ENCODE measurements around the gene SORL1. TPM values are rescaled to one million over a fixed set of nuclear protein-coding genes. Genes with fewer than 3 reads are reported as not detected.
A peak's percentile ranks its signal among the peaks of the same experiment; 100 is the strongest.

SORL1 gene
- total RNA-seq, 1 experiment from 2014 or later, result 68.3 TPM

DNA sequence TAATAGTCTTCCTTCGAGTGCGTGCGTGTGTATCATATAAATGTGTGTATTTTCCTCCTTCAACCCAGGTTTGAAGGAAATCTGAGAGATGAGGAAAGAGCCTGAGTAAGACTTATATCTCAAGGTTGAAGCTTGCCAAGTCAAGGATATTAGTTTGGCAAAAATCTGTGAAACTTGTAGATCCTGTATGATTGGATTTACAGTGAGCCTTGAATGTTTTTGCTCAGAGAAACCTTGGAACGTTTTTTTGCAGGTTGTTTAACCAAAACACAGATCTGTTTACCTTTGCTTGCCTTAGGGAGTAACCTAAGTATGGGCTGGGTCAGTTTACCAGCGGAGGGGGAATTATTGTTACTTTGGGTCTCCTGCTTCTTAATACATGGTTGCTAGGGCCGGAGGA, 36.5 kb downstream of the SORL1 start:
- no peak overlapping the region for H4K91ac ChIP-seq (ENCODE audit: insufficient read length, low read depth, low read length)
- no peak overlapping the region for H3K4me2 ChIP-seq (ENCODE audit: insufficient read depth, insufficient read length, low read length)
- no peak overlapping the region for H3K27ac ChIP-seq (ENCODE audit: insufficient read length, low read depth, low read length)
- H2BK15ac ChIP-seq (ENCODE audit: low read depth, low read length), result no peak overlapping the region
- no peak overlapping the region for H2AK5ac ChIP-seq (ENCODE audit: insufficient read length, low read length)
- no peaks in the 10 kb centered on the region for H3K79me2 ChIP-seq (ENCODE audit: insufficient read depth, low read length)
- H2BK120ac ChIP-seq (ENCODE audit: low read depth, low read length, poor library complexity, severe bottlenecking), result no peak overlapping the region
- no CpG with 5 or more reads among the region's 6 CpGs for WGBS (ENCODE audit: extremely low coverage, insufficient read length, low lambda C conversion rate)
- H3K23ac ChIP-seq (ENCODE audit: insufficient read length, low read depth, low read length), result no peak overlapping the region
- no peak overlapping the region for H3K4ac ChIP-seq (ENCODE audit: low read depth, low read length)
- H3K4me1 ChIP-seq (ENCODE audit: insufficient read depth, low read length), result no peaks in the 10 kb centered on the region
- no peak overlapping the region for H3T11ph ChIP-seq (ENCODE audit: low read length)
- no peak overlapping the region for H4K8ac ChIP-seq (replicated peaks; ENCODE audit: insufficient read length, low read depth, low read length)
- Mint-ChIP-seq H3K4me1 (peaks cover 6 to 10% of the 10 kb centered on the region in 2 experiments), H3K27ac (peak overlapping the region in 1 of 3 experiments; percentile 22; a peak in 1 of 7 replicates), H3K9me3 (no peaks in the 10 kb centered on the region), H3K36me3 (ENCODE audit: insufficient read depth in 1 of 3, low read depth in 3 of 3) (peaks cover 33 to 73% (median 67%) of the 10 kb centered on the region in 3 experiments; a peak in 6 of 7 replicates), H3K4me3 (no peak overlapping the region), H3K27me3 (ENCODE audit: low read depth) (no peaks in the 10 kb centered on the region)
- H2BK12ac ChIP-seq (ENCODE audit: insufficient read length, low read depth, low read length), result no peak overlapping the region
- no peak for DNase-seq
- TF ChIP-seq, protein P1, sequence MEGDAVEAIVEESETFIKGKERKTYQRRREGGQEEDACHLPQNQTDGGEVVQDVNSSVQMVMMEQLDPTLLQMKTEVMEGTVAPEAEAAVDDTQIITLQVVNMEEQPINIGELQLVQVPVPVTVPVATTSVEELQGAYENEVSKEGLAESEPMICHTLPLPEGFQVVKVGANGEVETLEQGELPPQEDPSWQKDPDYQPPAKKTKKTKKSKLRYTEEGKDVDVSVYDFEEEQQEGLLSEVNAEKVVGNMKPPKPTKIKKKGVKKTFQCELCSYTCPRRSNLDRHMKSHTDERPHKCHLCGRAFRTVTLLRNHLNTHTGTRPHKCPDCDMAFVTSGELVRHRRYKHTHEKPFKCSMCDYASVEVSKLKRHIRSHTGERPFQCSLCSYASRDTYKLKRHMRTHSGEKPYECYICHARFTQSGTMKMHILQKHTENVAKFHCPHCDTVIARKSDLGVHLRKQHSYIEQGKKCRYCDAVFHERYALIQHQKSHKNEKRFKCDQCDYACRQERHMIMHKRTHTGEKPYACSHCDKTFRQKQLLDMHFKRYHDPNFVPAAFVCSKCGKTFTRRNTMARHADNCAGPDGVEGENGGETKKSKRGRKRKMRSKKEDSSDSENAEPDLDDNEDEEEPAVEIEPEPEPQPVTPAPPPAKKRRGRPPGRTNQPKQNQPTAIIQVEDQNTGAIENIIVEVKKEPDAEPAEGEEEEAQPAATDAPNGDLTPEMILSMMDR (conservative IDR thresholded peaks at IDR 0.05), result no peak
- no peaks in the 10 kb centered on the region for H4K20me1 ChIP-seq (ENCODE audit: control insufficient read depth, insufficient read depth, insufficient read length)
- H3K56ac ChIP-seq (ENCODE audit: insufficient read length, low read depth, low read length), result no peak overlapping the region
- H4K5ac ChIP-seq (ENCODE audit: insufficient read length, low read depth, low read length), result no peak overlapping the region
- H2BK20ac ChIP-seq (ENCODE audit: low read depth, low read length, poor library complexity, severe bottlenecking), result no peak overlapping the region
- no peak overlapping the region for H3K14ac ChIP-seq (ENCODE audit: insufficient read depth, low read length)
- H3K27me3 ChIP-seq (ENCODE audit: insufficient read depth, low read length), result no peaks in the 10 kb centered on the region
- no peak overlapping the region for H3K9ac ChIP-seq (ENCODE audit: extremely low read depth, insufficient read length, low read length)
- no peaks in the 10 kb centered on the region for H3K23me2 ChIP-seq (ENCODE audit: insufficient read length, low read depth, low read length, poor library complexity, severe bottlenecking)
- no peak overlapping the region for H2AFZ ChIP-seq (ENCODE audit: low read length)
- H2BK5ac ChIP-seq (ENCODE audit: insufficient read length, low read length), result no peak overlapping the region
- H3K18ac ChIP-seq (ENCODE audit: insufficient read length, low read depth, low read length), result no peak overlapping the region
- H3K79me1 ChIP-seq (ENCODE audit: insufficient read depth, low read depth, low read length, poor library complexity, severe bottlenecking), result no peaks in the 10 kb centered on the region
- no peaks in the 10 kb centered on the region for H3K9me3 ChIP-seq (ENCODE audit: control insufficient read depth, low read depth, low read length)

All from H9 (cell line).